GM13976 (cell line): ENCODE data around the gene OR9Q2.
"Not testable (repeated sequence)": the region's sequence is repeated elsewhere in the genome, so short reads cannot be mapped to it uniquely, and the experiment has no call there.

Source experiments
- DNase-seq: peaks from one replicate; pipeline ENCODE4 v3.0.0; 2012; ENCODE audit warnings: low spot score
- CTCF ChIP-seq: IDR thresholded peaks from 2 replicates; pipeline ENCODE4 v1.5.1; 2012; ENCODE audit warnings: borderline replicate concordance, mild to moderate bottlenecking; ENCODE audit not compliant: insufficient read depth; ENCODE audit errors: extremely low read depth, missing control alignments, control extremely low read depth
- in situ Hi-C: fragments of 300-500 bp; cut with MboI; formaldehyde crosslinking; loops from one replicate; pipeline ENCODE4 v1.12.0; 2022; ENCODE audit warnings: low sequenced_read_pairs, mixed read lengths, inconsistent platforms; ENCODE audit not compliant: unreplicated experiment

OR9Q2 gene

DNA sequence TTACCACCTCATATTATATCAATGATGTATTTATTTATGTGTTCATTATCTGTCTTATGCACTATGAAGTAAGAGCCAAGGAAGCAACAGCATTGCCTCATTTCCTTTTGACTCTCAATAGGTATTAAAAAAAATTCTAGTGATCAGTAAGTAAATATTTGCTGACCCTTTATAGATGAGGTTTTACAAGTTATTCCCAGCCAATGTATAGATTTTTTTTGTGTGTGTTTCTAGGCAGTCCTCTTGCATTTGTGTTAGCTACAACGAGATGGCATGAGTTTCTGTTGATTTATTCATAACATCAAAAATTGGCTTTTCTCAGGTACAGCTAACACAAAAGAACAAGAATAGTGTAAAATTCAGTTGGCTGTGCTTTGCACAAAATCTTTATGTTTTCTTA is 10.4 kb downstream of the OR9Q2 start:
- in situ Hi-C loops, result no loop called here
- no peak for TF ChIP-seq CTCF
- no peak for DNase-seq

DNA sequence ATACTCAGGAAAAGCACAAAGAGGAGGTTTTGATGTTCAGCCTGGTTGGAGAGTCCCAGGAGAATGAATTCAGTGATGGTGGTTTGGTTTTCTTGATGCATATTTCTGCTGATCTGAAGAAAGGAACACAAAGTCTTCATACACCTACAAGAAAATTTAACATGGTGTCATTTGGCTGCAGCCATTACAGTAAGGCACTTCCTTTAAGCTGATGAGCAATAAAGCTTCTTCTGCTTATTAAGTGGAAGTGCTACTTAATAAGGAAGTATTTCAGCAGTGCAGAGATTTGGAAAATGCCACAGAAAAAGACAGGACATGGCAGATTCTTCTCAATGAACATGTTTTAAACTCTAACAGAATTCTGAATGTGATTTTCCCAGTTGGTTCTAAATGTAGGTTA is 15.2 kb downstream of the OR9Q2 start, which contains the start of gene OR1S2:
TSS of gene OR1S2 (minus strand) at position 101 of the 400 bp plus-strand sequence. CDS start at position 101, 0 bp downstream.
- DNase-seq, result no peak
- TF ChIP-seq CTCF, result no peak
- in situ Hi-C loops, result no loop called here

- in situ Hi-C loops, DNase-seq: not testable (repeated sequence)
These were observed 23.6 kb downstream of the OR9Q2 start, which contains the start of gene OR1S1 for GRCh38 chr11:58212420-58212819. OR1S1 (plus strand) TSS chr11:58212720.

DNA sequence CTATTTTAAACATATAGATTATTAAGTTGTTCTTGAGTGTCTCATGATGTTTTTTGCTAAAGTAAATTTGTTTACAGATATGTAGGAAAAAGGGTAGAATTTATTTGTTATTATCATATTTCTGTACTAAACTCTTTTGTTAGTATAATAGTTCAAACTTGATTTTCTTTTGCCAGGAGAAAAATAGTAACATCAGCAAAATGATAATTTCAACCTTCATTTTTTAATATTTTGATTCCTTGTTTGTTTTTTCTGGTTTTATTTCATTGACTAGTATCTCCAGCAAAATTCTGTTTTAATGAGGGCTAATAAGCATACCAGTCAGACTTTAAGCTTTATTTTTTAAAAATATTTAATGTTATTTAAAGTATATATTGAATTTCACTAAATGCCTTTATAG is 27.6 kb downstream of the OR9Q2 start:
- TF ChIP-seq CTCF, result no peak
- in situ Hi-C loops, result no loop called here
- DNase-seq, result no peak

- in situ Hi-C loops, result no loop called here
- no peak for DNase-seq
These were observed 33.9 kb downstream of the OR9Q2 start for GRCh38 chr11:58222721-58223120.

DNA sequence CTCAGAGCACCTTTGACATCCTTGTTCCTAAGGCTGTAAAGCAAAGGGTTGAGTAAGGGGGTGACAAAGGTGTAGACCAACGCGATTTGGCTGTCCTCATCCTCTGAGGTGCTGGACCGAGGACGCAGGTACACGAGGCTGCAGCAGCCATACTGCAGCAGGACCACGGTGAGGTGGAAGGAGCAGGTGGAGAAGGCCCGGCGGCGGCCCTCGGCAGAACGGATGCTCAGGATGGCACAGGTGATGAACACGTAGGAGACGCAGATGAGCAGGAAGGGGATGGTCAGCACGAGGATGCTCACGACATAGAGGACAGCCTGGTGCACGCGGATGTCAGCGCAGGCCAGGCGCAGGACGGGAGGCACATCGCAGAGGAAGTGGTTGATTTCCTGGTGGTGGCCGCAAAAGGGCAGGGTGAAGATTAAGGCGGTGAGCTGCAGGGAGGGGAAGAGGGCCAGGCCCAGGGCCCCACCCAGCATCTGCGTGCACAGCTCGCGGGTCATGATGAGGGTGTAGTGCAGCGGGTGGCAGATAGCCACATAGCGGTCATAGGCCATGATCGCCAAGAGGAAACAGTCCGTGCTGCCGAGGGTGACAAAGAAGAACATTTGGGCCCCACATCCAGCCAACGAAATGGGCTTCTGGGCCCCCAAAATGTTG is 39.2 kb downstream of the OR9Q2 start:
- TF ChIP-seq CTCF, result no peak
- in situ Hi-C loops, result no loop called here
- no peak for DNase-seq

More at GRCh38 chr11:58222721-58223120, 33.9 kb downstream of the OR9Q2 start:
- no peak for TF ChIP-seq CTCF
